ENCODE measurements around the gene CADM2.
"Not testable (repeated sequence)": the region's sequence is repeated elsewhere in the genome, so short reads cannot be mapped to it uniquely, and the experiment has no call there.

CADM2 gene

DNA sequence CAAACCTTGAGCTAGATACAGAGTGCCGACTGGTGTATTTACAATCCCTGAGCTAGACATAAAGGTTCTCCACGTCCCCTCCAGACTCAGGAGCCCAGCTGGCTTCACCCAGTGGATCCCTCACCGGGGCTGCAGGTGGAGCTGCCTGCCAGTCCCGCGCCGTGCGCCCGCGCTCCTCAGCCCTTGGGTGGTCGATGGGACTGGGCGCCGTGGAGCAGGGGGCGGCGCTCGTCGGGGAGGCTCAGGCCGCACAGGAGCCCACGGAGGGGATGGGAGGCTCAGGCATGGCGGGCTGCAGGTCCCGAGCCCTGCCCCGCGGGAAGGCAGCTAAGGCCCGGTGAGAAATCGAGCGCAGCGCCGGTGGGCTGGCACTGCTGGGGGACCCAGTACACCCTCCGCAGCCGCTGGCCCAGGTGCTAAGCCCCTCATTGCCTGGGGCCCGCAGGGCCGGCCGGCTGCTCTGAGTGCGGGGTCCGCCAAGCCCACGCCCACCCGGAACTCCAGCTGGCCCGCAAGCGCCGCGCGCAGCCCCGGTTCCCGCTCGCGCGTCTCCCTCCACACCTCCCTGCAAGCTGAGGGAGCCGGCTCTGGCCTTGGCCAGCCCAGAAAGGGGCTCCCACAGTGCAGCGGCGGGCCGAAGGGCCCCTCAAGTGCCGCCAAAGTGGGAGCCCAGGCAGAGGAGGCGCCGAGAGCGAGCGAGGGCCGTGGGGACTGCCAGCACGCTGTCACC lies 175.1 kb downstream of the CADM2 start:
- not testable (repeated sequence) for H3K23ac ChIP-seq (ENCODE audit: low read length in 2 of 2); H2AFZ ChIP-seq (ENCODE audit: low read depth, low read length); H2BK12ac ChIP-seq (ENCODE audit: low read length in 2 of 2); H3K36me3 ChIP-seq (ENCODE audit: control insufficient read depth in 1 of 2, insufficient read depth in 2 of 2, low read depth in 1 of 2, low read length in 2 of 2); H3K27ac ChIP-seq (ENCODE audit: low read length, poor library complexity, severe bottlenecking); H4K91ac ChIP-seq (ENCODE audit: low read length); H3K14ac ChIP-seq (ENCODE audit: low read length in 2 of 2); H3K4me2 ChIP-seq (ENCODE audit: low read length, poor library complexity, severe bottlenecking); H3K18ac ChIP-seq (ENCODE audit: low read depth in 1 of 2, low read length in 2 of 2); H2BK5ac ChIP-seq (ENCODE audit: low read depth, low read length, poor library complexity, severe bottlenecking); H2BK15ac ChIP-seq (ENCODE audit: low read depth, poor library complexity, severe bottlenecking); H2AK5ac ChIP-seq (ENCODE audit: low read length, severe bottlenecking); H3K9ac ChIP-seq (ENCODE audit: low read length); H2BK120ac ChIP-seq (ENCODE audit: low read depth, low read length); H3K4ac ChIP-seq (ENCODE audit: low read depth in 1 of 2, low read length in 2 of 2); H3K4me3 ChIP-seq (ENCODE audit: insufficient read depth in 1 of 2, low read depth in 1 of 2, low read length in 2 of 2); H3K4me1 ChIP-seq (ENCODE audit: control insufficient read depth, insufficient read depth, low read depth, low read length); H3K79me1 ChIP-seq (replicated peaks; ENCODE audit: low read length, poor library complexity, severe bottlenecking); H4K8ac ChIP-seq (ENCODE audit: low read length); H3K9me3 ChIP-seq (ENCODE audit: control insufficient read depth, low read length); DNase-seq; H3K27me3 ChIP-seq (ENCODE audit: control insufficient read depth in 1 of 2, insufficient read depth in 1 of 2, low read length in 2 of 2)
- WGBS, result 84% methylated on average over 8 of the region's 57 CpGs

DNA sequence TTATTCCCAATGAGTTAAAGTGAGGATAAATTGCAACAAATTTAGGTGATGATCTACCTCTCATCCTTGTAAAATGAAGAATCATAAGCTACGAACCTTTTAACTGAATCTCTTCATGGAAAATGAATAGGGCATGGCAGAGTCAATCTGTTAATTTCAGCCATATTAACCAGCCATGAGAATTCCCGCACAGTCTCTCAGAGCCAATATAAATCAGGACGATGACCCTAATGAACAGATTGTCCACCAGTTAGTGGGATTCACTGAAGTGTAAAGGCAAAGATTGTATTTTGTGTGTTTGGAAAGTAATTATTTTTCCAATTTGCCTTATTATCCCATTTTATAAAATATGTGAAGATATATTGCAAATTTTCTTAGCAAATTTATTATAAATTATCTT lies 183.8 kb downstream of the CADM2 start:
- no peak overlapping the region for H4K91ac ChIP-seq (ENCODE audit: low read length)
- H2BK5ac ChIP-seq (ENCODE audit: low read depth, low read length, poor library complexity, severe bottlenecking), result no peak overlapping the region
- H3K79me1 ChIP-seq (replicated peaks; ENCODE audit: low read length, poor library complexity, severe bottlenecking), result no peaks in the 10 kb centered on the region
- H3K4me1 ChIP-seq (ENCODE audit: control insufficient read depth, insufficient read depth, low read depth, low read length), result no peaks in the 10 kb centered on the region
- H3K4ac ChIP-seq (ENCODE audit: low read depth in 1 of 2, low read length in 2 of 2), result no peak overlapping the region
- no peaks in the 10 kb centered on the region for H3K36me3 ChIP-seq (ENCODE audit: control insufficient read depth in 1 of 2, insufficient read depth in 2 of 2, low read depth in 1 of 2, low read length in 2 of 2)
- H2AFZ ChIP-seq (ENCODE audit: low read depth, low read length), result no peak overlapping the region
- H3K9ac ChIP-seq (ENCODE audit: low read length), result no peak overlapping the region
- no peak overlapping the region for H3K23ac ChIP-seq (ENCODE audit: low read length in 2 of 2)
- H3K18ac ChIP-seq (ENCODE audit: low read depth in 1 of 2, low read length in 2 of 2), result no peak overlapping the region
- H2BK15ac ChIP-seq (ENCODE audit: low read depth, poor library complexity, severe bottlenecking), result no peak overlapping the region
- H2BK120ac ChIP-seq (ENCODE audit: low read depth, low read length), result no peak overlapping the region
- no peak overlapping the region for H2BK12ac ChIP-seq (ENCODE audit: low read length in 2 of 2)
- no peak overlapping the region for H3K4me3 ChIP-seq (ENCODE audit: insufficient read depth in 1 of 2, low read depth in 1 of 2, low read length in 2 of 2)
- H3K9me3 ChIP-seq (ENCODE audit: control insufficient read depth, low read length), result no peaks in the 10 kb centered on the region
- no peak overlapping the region for H3K14ac ChIP-seq (ENCODE audit: low read length in 2 of 2)
- no peak overlapping the region for H2AK5ac ChIP-seq (ENCODE audit: low read length, severe bottlenecking)
- WGBS, result 43% methylated on average over 1 of the region's 3 CpGs
- H3K27ac ChIP-seq (ENCODE audit: low read length, poor library complexity, severe bottlenecking), result no peak overlapping the region
- no peak overlapping the region for H3K4me2 ChIP-seq (ENCODE audit: low read length, poor library complexity, severe bottlenecking)
- H4K8ac ChIP-seq (ENCODE audit: low read length), result no peak overlapping the region
- no peaks in the 10 kb centered on the region for H3K27me3 ChIP-seq (ENCODE audit: control insufficient read depth in 1 of 2, insufficient read depth in 1 of 2, low read length in 2 of 2)
- DNase-seq, result no peak

DNA sequence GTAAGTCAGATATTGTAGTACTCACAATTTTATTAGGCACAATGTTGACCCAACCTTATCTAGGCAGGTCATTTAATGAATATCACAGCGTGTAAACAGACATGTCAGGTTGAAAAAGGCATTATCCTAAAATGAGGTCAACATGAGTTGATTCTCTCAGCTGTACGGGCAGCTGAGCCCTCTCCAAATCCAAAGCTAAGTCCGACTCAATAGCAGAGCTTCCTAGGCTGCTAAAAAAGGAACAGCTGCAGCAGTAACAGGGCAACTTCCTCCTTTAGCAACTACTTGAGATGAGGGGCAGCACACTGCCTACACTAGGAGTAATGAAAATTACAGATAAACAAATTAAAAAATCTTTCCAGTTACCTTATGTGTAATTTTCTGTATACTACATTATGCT lies 189.2 kb downstream of the CADM2 start:
- Histone ChIP-seq H2AFZ (ENCODE audit: low read depth, low read length) (no peak overlapping the region), H3K27me3 (ENCODE audit: control insufficient read depth in 1 of 2, insufficient read depth in 1 of 2, low read length in 2 of 2) (no peaks in the 10 kb centered on the region), H3K4ac (ENCODE audit: low read depth in 1 of 2, low read length in 2 of 2) (no peak overlapping the region), H2BK15ac (ENCODE audit: low read depth, poor library complexity, severe bottlenecking) (no peak overlapping the region), H2BK5ac (ENCODE audit: low read depth, low read length, poor library complexity, severe bottlenecking) (no peak overlapping the region), H3K27ac (ENCODE audit: low read length, poor library complexity, severe bottlenecking) (no peak overlapping the region), H2BK120ac (ENCODE audit: low read depth, low read length) (no peak overlapping the region), H3K14ac (ENCODE audit: low read length in 2 of 2) (no peak overlapping the region), H3K79me1 (replicated peaks; ENCODE audit: low read length, poor library complexity, severe bottlenecking) (no peaks in the 10 kb centered on the region), H2AK5ac (ENCODE audit: low read length, severe bottlenecking) (no peak overlapping the region), H2BK12ac (ENCODE audit: low read length in 2 of 2) (no peak overlapping the region), H3K4me2 (ENCODE audit: low read length, poor library complexity, severe bottlenecking) (no peak overlapping the region), H3K4me3 (ENCODE audit: insufficient read depth in 1 of 2, low read depth in 1 of 2, low read length in 2 of 2) (no peak overlapping the region), H4K91ac (ENCODE audit: low read length) (no peak overlapping the region), H3K9me3 (ENCODE audit: control insufficient read depth, low read length) (peaks cover 4% of the 10 kb centered on the region), H3K4me1 (ENCODE audit: control insufficient read depth, insufficient read depth, low read depth, low read length) (no peaks in the 10 kb centered on the region), H4K8ac (ENCODE audit: low read length) (no peak overlapping the region), H3K36me3 (ENCODE audit: control insufficient read depth in 1 of 2, insufficient read depth in 2 of 2, low read depth in 1 of 2, low read length in 2 of 2) (no peaks in the 10 kb centered on the region), H3K18ac (ENCODE audit: low read depth in 1 of 2, low read length in 2 of 2) (no peak overlapping the region), H3K9ac (ENCODE audit: low read length) (no peak overlapping the region), H3K23ac (ENCODE audit: low read length in 2 of 2) (no peak overlapping the region)
- DNase-seq, result no peak
- WGBS, result 77% methylated on average over 3 of the region's 3 CpGs

DNA sequence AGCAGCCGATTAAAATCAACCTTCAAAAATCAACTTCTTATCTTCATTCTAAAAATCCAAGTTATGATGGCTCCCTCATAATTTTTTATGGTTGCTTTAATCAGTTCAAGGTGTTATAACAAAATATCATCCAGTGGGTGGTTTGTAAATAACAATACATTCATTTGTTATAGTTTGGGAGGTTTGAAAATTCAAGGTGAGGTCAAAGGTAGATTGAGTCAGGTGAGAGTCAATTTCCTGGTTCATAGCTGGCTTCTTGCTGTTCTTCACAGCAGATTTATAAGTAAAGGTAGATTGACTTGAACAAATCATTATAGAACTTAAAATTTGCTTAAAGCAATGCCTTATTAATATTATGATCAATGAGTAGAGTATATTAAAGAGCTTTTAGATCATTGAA lies 192.8 kb downstream of the CADM2 start:
- Histone ChIP-seq H3K4me1 (ENCODE audit: control insufficient read depth, insufficient read depth, low read depth, low read length) (no peaks in the 10 kb centered on the region), H2BK12ac (ENCODE audit: low read length in 2 of 2) (no peak overlapping the region), H4K91ac (ENCODE audit: low read length) (no peak overlapping the region), H4K8ac (ENCODE audit: low read length) (no peak overlapping the region), H2AFZ (ENCODE audit: low read depth, low read length) (no peak overlapping the region), H3K14ac (ENCODE audit: low read length in 2 of 2) (no peak overlapping the region), H3K18ac (ENCODE audit: low read depth in 1 of 2, low read length in 2 of 2) (no peak overlapping the region), H2BK5ac (ENCODE audit: low read depth, low read length, poor library complexity, severe bottlenecking) (no peak overlapping the region), H3K36me3 (ENCODE audit: control insufficient read depth in 1 of 2, insufficient read depth in 2 of 2, low read depth in 1 of 2, low read length in 2 of 2) (no peaks in the 10 kb centered on the region), H3K23ac (ENCODE audit: low read length in 2 of 2) (no peak overlapping the region), H3K4me3 (ENCODE audit: insufficient read depth in 1 of 2, low read depth in 1 of 2, low read length in 2 of 2) (no peak overlapping the region), H3K4ac (ENCODE audit: low read depth in 1 of 2, low read length in 2 of 2) (no peak overlapping the region), H3K27me3 (ENCODE audit: control insufficient read depth in 1 of 2, insufficient read depth in 1 of 2, low read length in 2 of 2) (no peaks in the 10 kb centered on the region), H3K27ac (ENCODE audit: low read length, poor library complexity, severe bottlenecking) (no peak overlapping the region), H2BK120ac (ENCODE audit: low read depth, low read length) (no peak overlapping the region), H3K79me1 (replicated peaks; ENCODE audit: low read length, poor library complexity, severe bottlenecking) (no peaks in the 10 kb centered on the region), H2AK5ac (ENCODE audit: low read length, severe bottlenecking) (no peak overlapping the region), H3K9me3 (ENCODE audit: control insufficient read depth, low read length) (peaks cover 4% of the 10 kb centered on the region), H3K9ac (ENCODE audit: low read length) (no peak overlapping the region), H2BK15ac (ENCODE audit: low read depth, poor library complexity, severe bottlenecking) (no peak overlapping the region), H3K4me2 (ENCODE audit: low read length, poor library complexity, severe bottlenecking) (no peak overlapping the region)
- DNase-seq, result no peak
- WGBS, result 100% methylated on average over 1 of the region's 1 CpG

All from mesenchymal stem cell (in vitro differentiated cells and primary cell).